Upper lobe of left lung (tissue), 6 donors: ENCODE data around the gene SERPINB11. TPM values are rescaled to one million over a fixed set of nuclear protein-coding genes. Genes with fewer than 3 reads are reported as not detected.
"Not testable (repeated sequence)": the region's sequence is repeated elsewhere in the genome, so short reads cannot be mapped to it uniquely, and the experiment has no call there.

Source experiments
- ATAC-seq, 2 donors: fragments of 200-7000 bp; cut with Tn5 transposase; one replicate each; pipeline ENCODE4 v1.9.1; 2022; ENCODE audit warnings: mild to moderate bottlenecking in 2 of 2, moderate library complexity in 2 of 2; ENCODE audit not compliant: low FRiP score in 2 of 2
- DNase-seq, 2 donors: peaks; one replicate each; pipeline ENCODE4 v3.0.0-alpha.2; 2019 to 2020
- H3K27ac ChIP-seq, 4 donors: fragments of 200-600 bp; sonication (generic); one replicate each; pipeline ENCODE4 v1.5.1; 2016 to 2019
- H3K27me3 ChIP-seq, 4 donors: fragments of 200-600 bp; sonication (generic); one replicate each; pipeline ENCODE4 v1.5.1; 2017 to 2019
- H3K36me3 ChIP-seq, 4 donors: fragments of 200-600 bp; sonication (generic); one replicate each; pipeline ENCODE4 v1.5.1; 2016 to 2019
- H3K4me1 ChIP-seq, 4 donors: fragments of 200-600 bp; sonication (generic); one replicate each; pipeline ENCODE4 v1.5.1; 2018 to 2019
- H3K4me3 ChIP-seq, 4 donors: fragments of 200-600 bp; sonication (generic); one replicate each; pipeline ENCODE4 v1.5.1; 2017 to 2019; ENCODE audit warnings: mild to moderate bottlenecking in 2 of 4, moderate library complexity in 1 of 4
- H3K9me3 ChIP-seq, 4 donors: fragments of 200-600 bp; sonication (generic); one replicate each; pipeline ENCODE4 v1.5.1; 2018 to 2019
- EP300 ChIP-seq, 4 donors: sonication (generic); formaldehyde crosslinking; IDR thresholded peaks; one replicate each; pipeline ENCODE4 v1.5.1; 2017; ENCODE audit warnings: antibody characterized with exemption in 4 of 4, control low read depth in 2 of 4
- POLR2A ChIP-seq, 4 donors: fragments of 450-650 bp; IDR thresholded peaks; one replicate each; pipeline ENCODE4 v1.5.1; 2016 to 2017; ENCODE audit warnings: antibody characterized with exemption in 4 of 4, mild to moderate bottlenecking in 2 of 4
- POLR2AphosphoS5 ChIP-seq, 2 donors: sonication (generic); formaldehyde crosslinking; IDR thresholded peaks; one replicate each; pipeline ENCODE4 v1.5.1; 2017; ENCODE audit warnings: antibody characterized with exemption in 2 of 2
- WGBS, 2 donors: methylation state at CpG; one replicate each; pipeline ENCODE4 v1.1.5; 2017 to 2018; 5-methylcytosine and 5-hydroxymethylcytosine counted together
- total RNA-seq, 6 donors: library from RNA; depleted of rRNA in 4 of 6; stranded (reverse); fragments of >200 nt in 4 of 6; gene quantifications; one replicate each; pipeline versions ENCODE4 v1.1.0 to v1.2.1, GENCODE V29; 2016 to 2021
- TF ChIP-seq, protein P1 (sequence below), 6 experiments: fragments of 450-650 bp in 4 of 6; fragments of 200-600 bp in 2 of 6; sonication (generic) in 2 of 6; IDR thresholded peaks; one replicate each; pipeline ENCODE4 v1.5.1; 2016 to 2019; ENCODE audit warnings: antibody characterized with exemption in 6 of 6
- donor health status: DM: no; HTN: no; CAD: no; lungs with moderate emphysema.
- donor health status: DM: no; HTN: yes; CAD: no; lungs with severe emphysema.

SERPINB11 gene, protein sequence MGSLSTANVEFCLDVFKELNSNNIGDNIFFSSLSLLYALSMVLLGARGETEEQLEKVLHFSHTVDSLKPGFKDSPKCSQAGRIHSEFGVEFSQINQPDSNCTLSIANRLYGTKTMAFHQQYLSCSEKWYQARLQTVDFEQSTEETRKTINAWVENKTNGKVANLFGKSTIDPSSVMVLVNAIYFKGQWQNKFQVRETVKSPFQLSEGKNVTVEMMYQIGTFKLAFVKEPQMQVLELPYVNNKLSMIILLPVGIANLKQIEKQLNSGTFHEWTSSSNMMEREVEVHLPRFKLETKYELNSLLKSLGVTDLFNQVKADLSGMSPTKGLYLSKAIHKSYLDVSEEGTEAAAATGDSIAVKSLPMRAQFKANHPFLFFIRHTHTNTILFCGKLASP
- 10 to 100 TPM in 1 of 6 donors, under 1 TPM in 1, not detected in 4; 0.46 to 12.8 TPM for total RNA-seq

DNA sequence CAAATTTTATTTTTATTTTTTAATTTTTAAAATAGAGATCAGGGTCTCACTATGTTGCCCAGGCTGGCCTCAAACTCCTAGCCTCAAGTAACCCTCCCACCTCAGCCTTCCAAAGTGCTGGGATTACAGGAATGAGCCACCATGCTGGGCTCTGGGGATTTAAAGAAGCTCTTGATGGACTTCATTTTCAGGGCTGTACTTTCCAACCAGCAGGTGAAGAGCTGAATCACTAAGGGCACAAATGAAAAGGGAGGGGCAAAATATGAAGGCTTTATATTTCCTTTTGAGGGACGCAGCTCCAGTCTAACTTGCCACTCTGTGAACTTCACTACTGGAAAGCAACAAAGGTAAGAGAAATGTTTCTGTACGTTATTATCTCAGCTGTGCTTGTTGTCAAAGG is at the start of gene SERPINB11:
SERPINB11 (plus strand) TSS at position 301 of the 400 bp plus-strand sequence. CDS start 7,234 bp downstream, outside the sequence.
- DNase-seq (no peak), ATAC-seq (no peak)
- Histone ChIP-seq H3K27me3 (no peaks in the 10 kb centered on the region), H3K27ac (no peak within 1 kb of the TSS), H3K4me1 (no peaks in the 10 kb centered on the region), H3K36me3 (no peaks in the 10 kb centered on the region), H3K9me3 (no peaks in the 10 kb centered on the region), H3K4me3 (no peak within 1 kb of the TSS)
- TF ChIP-seq, protein P1, sequence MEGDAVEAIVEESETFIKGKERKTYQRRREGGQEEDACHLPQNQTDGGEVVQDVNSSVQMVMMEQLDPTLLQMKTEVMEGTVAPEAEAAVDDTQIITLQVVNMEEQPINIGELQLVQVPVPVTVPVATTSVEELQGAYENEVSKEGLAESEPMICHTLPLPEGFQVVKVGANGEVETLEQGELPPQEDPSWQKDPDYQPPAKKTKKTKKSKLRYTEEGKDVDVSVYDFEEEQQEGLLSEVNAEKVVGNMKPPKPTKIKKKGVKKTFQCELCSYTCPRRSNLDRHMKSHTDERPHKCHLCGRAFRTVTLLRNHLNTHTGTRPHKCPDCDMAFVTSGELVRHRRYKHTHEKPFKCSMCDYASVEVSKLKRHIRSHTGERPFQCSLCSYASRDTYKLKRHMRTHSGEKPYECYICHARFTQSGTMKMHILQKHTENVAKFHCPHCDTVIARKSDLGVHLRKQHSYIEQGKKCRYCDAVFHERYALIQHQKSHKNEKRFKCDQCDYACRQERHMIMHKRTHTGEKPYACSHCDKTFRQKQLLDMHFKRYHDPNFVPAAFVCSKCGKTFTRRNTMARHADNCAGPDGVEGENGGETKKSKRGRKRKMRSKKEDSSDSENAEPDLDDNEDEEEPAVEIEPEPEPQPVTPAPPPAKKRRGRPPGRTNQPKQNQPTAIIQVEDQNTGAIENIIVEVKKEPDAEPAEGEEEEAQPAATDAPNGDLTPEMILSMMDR (IDR thresholded peaks at IDR 0.05), result no peak
- TF ChIP-seq POLR2AphosphoS5 (IDR thresholded peaks at IDR 0.05) (no peak), POLR2A (IDR thresholded peaks at IDR 0.05) (no peak), EP300 (IDR thresholded peaks at IDR 0.05) (no peak)
- 79 to 83% methylated on average over 2 of the region's 2 CpGs for WGBS, 2 donors

DNA sequence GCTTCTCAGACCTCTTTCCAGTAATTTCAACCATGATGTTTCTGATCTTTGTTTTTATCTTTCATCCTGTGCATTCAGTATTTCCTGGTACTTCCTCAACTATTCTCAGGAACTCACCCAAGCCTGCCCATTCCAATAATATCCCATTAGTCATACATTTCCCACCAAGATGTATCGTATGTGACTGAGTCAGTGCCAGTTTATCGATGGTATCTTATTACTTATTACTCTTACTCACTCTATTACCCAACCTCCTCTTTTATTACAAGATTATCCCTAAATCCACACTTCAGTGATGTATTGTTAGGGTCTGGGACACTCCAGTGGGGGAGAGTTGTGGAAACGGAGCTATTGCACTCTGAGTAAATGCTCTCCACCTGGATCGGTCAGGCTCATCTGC is 43.8 kb upstream of the SERPINB11 start:
- H3K36me3 ChIP-seq, H3K27me3 ChIP-seq, H3K27ac ChIP-seq, DNase-seq, H3K9me3 ChIP-seq, H3K4me1 ChIP-seq, H3K4me3 ChIP-seq, ATAC-seq: not testable (repeated sequence)
- 84 to 90% methylated on average over 4 of the region's 4 CpGs for WGBS, 2 donors

DNA sequence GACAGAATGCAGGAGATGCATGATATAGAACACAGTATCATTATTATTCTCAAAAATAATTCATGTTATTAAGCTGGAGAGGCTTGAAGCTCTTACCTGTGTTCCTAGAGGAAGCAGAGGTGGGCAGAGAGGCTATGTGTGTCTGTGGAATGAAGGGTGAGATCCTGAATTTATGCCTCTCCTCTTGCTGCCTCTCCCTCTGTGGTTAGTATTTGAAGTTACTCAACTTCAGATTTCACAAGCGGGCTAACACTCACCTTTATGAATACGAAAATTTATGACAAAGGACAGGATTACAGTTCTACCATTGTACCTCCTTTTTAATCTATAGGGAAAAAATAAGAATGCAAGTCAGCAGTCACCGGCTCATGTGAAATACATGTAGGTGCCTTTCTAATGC is 41.0 kb upstream of the SERPINB11 start, which contains the start of gene SERPINB3:
SERPINB3 (minus strand) TSS at position 144 of the 400 bp plus-strand sequence. CDS start 677 bp downstream, outside the sequence.
- not testable (repeated sequence) for H3K27ac ChIP-seq, H3K4me1 ChIP-seq, H3K9me3 ChIP-seq, H3K4me3 ChIP-seq, H3K27me3 ChIP-seq, DNase-seq, H3K36me3 ChIP-seq, ATAC-seq
- 81 to 86% methylated on average over 3 of the region's 3 CpGs for WGBS, 2 donors

DNA sequence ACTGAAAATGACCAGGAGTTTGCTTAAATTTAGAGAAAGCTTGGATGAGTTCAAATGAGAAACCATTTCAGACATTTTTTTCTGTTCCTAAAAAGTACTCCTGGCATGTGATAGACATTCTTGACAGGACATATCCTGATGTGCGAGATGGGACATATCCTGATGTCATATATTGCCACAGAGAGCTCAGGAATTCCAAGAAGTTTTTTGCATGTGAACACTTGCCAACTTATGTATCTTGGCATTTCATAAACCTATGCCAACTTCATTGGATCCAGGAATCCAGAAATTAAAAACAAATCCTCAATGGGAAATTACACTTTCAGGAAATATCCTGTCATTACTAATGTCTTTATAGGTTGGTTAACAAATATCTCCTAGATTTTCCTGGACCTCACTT is 38.2 kb upstream of the SERPINB11 start:
- ATAC-seq (no peak), DNase-seq (no peak)
- Histone ChIP-seq H3K27ac (no peak overlapping the region), H3K27me3 (no peaks in the 10 kb centered on the region), H3K36me3 (no peaks in the 10 kb centered on the region), H3K4me3 (no peak overlapping the region), H3K4me1 (no peaks in the 10 kb centered on the region), H3K9me3 (no peaks in the 10 kb centered on the region)
- 86 to 92% methylated on average over 1 of the region's 1 CpG for WGBS, 2 donors
- TF ChIP-seq, protein P1 (IDR thresholded peaks at IDR 0.05), result no peak
- TF ChIP-seq POLR2AphosphoS5 (IDR thresholded peaks at IDR 0.05) (no peak), EP300 (IDR thresholded peaks at IDR 0.05) (no peak), POLR2A (IDR thresholded peaks at IDR 0.05) (no peak)

DNA sequence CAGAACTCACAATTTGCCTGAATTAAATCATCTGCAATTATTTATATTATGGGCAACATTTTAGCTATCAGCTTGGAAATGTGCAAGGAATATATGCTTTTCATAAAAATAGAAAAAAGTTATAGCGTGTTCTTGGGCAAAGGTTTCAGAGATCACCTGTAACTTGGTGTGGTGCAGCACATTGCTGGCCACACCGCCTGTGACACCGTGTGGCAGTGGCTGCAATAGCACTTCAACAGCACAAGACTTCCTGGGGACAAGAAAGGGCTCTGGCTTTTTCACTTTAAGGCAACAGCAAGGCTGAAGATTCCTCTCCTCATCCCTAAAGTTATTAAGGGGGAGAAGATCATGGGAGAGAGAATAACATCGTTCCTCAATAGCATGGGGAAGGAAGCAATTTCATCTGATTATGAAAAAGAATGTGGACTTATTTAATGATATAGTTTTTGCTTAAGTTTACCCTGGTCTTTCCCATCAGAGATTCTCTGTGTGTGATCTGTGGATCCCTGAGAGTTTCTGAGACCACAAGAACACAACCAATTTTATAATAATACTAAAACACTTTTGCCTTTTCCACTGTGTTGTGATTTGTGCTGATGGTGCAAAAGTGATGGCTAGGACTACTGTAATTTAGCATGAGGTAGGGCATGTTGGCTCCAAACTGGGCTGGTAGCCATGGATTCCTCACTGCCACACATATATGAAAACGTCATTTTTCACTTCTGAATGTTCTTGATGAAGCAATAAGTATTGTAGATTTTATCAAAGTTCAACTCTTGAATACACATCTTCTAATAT is 26.0 kb upstream of the SERPINB11 start:
- ATAC-seq (no peak), DNase-seq (peak in 1 of 2 donors; percentile 21)
- H3K4me1 ChIP-seq, result no peaks in the 10 kb centered on the region

More for the DNA sequence above, 26.0 kb upstream of the SERPINB11 start:
- Histone ChIP-seq H3K36me3 (no peaks in the 10 kb centered on the region), H3K9me3 (no peaks in the 10 kb centered on the region), H3K27me3 (no peaks in the 10 kb centered on the region), H3K4me3 (no peak overlapping the region), H3K27ac (no peak overlapping the region)
- TF ChIP-seq, protein P1 (IDR thresholded peaks at IDR 0.05), result peak in 1 of 6 experiments; percentile 29
- TF ChIP-seq EP300 (IDR thresholded peaks at IDR 0.05) (no peak), POLR2AphosphoS5 (IDR thresholded peaks at IDR 0.05) (no peak)
- WGBS, 2 donors, result 26 to 30% methylated on average over 5 of the region's 5 CpGs
